ENCODE results near the gene BLM. TPM values are rescaled to one million over a fixed set of nuclear protein-coding genes. Genes with fewer than 3 reads are reported as not detected.
A peak's percentile ranks its signal among the peaks of the same experiment; 100 is the strongest.

The BLM gene
- total and polyA plus RNA-seq, 2 of the 8 experiments (the other 6 are each of a cell fraction or from before 2014, with no cell fraction given) = 15.2 to 46.7 TPM

GRCh38 chr15:90838139-90838538, 121.0 kb downstream of the BLM start:
- H3K4me2 ChIP-seq (ENCODE audit: insufficient read depth in 1 of 2, low read depth in 2 of 2, low read length in 2 of 2) = no peak overlapping the region
- WGBS, 2 experiments (ENCODE audit: extremely low coverage in 1 of 2, insufficient coverage in 1 of 2, insufficient read length in 1 of 2, insufficient replicate concordance in 2 of 2, low coverage in 1 of 2, low lambda C conversion rate in 2 of 2, missing lambda C conversion rate in 1 of 2) = 94% methylated on average over 11 of the region's 15 CpGs; no CpG with 5 or more reads in 1 of the 2 experiments
- H3K27me3 ChIP-seq (replicated peaks in 1 of 4; ENCODE audit: control insufficient read depth in 3 of 4, extremely low read depth in 1 of 4, insufficient read depth in 3 of 4, low read length in 3 of 4) = no peaks in the 10 kb centered on the region; a peak in 1 of 7 replicates
- no peaks in the 10 kb centered on the region for H3K79me2 ChIP-seq (ENCODE audit: control insufficient read depth in 1 of 2, insufficient read depth in 2 of 2, low read length in 2 of 2)
- ChIA-PET CTCF (ENCODE audit: partially characterized antibody) (interaction anchor here (2.6 kb wide), 1 partner anchor 95 kb away, joined by 15 read pairs; the partner anchor contains the start of gene HDDC3), POLR2A (ENCODE audit: partially characterized antibody) (interaction anchor here (0.7 to 1.4 kb wide), 4 partner anchors 13 to 94 kb away, joined by 3 read pairs; no protein-coding TSS in a partner anchor)
- H3K4me1 ChIP-seq (replicated peaks in 1 of 4; ENCODE audit: control insufficient read depth in 3 of 4, insufficient read depth in 4 of 4, low read length in 3 of 4) = peaks cover 6 to 21% (median 18%) of the 10 kb centered on the region in 4 experiments
- H4K20me1 ChIP-seq (replicated peaks in 1 of 2; ENCODE audit: control insufficient read depth in 1 of 2, insufficient read depth in 2 of 2, low read length in 2 of 2) = no peaks in the 10 kb centered on the region
- peak overlapping the region; percentile 13; the same call in 1 of the 2 replicates for H3K18ac ChIP-seq (ENCODE audit: extremely low read depth, low read length)
- H3K14ac ChIP-seq (ENCODE audit: insufficient read length) = no peak overlapping the region
- H2BK120ac ChIP-seq (replicated peaks; ENCODE audit: low read depth, low read length) = peak overlapping the region; percentile 64
- peak overlapping the region; percentile 85; the same call in 1 of the 2 replicates for H2BK5ac ChIP-seq (ENCODE audit: low read depth, low read length)
- FAIRE-seq = no peak
- H3K4ac ChIP-seq (replicated peaks; ENCODE audit: insufficient read length, low read depth, low read length) = no peak overlapping the region
- H3K36me3 ChIP-seq (ENCODE audit: control insufficient read depth in 2 of 4, insufficient read depth in 4 of 4, low read length in 3 of 4) = no peaks in the 10 kb centered on the region
- no peaks in the 10 kb centered on the region for H3K9me3 ChIP-seq (ENCODE audit: insufficient read depth in 2 of 2, low read depth in 1 of 2, low read length in 1 of 2)
- H3K27ac ChIP-seq (ENCODE audit: low read depth, low read length) = no peak overlapping the region
- no peaks in the 10 kb centered on the region for H3K23me2 ChIP-seq (ENCODE audit: low read depth, low read length)
- no peak overlapping the region for H4K5ac ChIP-seq (ENCODE audit: insufficient read length, low read depth, low read length)
- peak overlapping the region; percentile 14; the same call in 1 of the 2 replicates for H4K8ac ChIP-seq (ENCODE audit: extremely low read depth, insufficient read depth, low read length)
- H3K79me1 ChIP-seq (ENCODE audit: low read depth, low read length) = no peaks in the 10 kb centered on the region
- no peak overlapping the region for H3K23ac ChIP-seq (ENCODE audit: insufficient read length)
- H2BK12ac ChIP-seq (ENCODE audit: low read depth, low read length) = peak overlapping the region; percentile 96; the same call in 1 of the 2 replicates
- no peak overlapping the region for H3K4me3 ChIP-seq (ENCODE audit: extremely low read depth in 1 of 4, insufficient read depth in 2 of 4, low read depth in 3 of 4, low read length in 4 of 4)
- H2BK20ac ChIP-seq (ENCODE audit: low read length) = peak overlapping the region; percentile 99; the same call in 1 of the 2 replicates
- DNase-seq (ENCODE audit: low read depth in 1 of 2, low spot score in 2 of 2) = no peak
- H3K56ac ChIP-seq (replicated peaks; ENCODE audit: insufficient read length, low read depth, low read length) = no peak overlapping the region
- H2BK15ac ChIP-seq (ENCODE audit: low read length) = peak overlapping the region; percentile 81; the same call in 1 of the 2 replicates
- H3K9ac ChIP-seq (replicated peaks in 1 of 4; ENCODE audit: extremely low read depth in 1 of 4, low read depth in 3 of 4, low read length in 3 of 4) = no peak overlapping the region
- peak overlapping the region; percentile 95 for H4K91ac ChIP-seq (replicated peaks; ENCODE audit: insufficient read length, low read length)
- H2AK5ac ChIP-seq (ENCODE audit: low read depth, low read length) = no peak overlapping the region
- no peak overlapping the region for H2AFZ ChIP-seq (ENCODE audit: low read length)
- TF ChIP-seq SAP30 (IDR thresholded peaks at IDR 0.05; ENCODE audit: insufficient read depth, insufficient replicate concordance, low read length) = no peak
- TF ChIP-seq PHF8 (conservative IDR thresholded peaks at IDR 0.05; ENCODE audit: low read depth, low read length) = no peak
- TF ChIP-seq TAF7 (optimal IDR thresholded peaks at IDR 0.05; ENCODE audit: borderline replicate concordance, low read depth, low read length) = no peak
- TF ChIP-seq BRCA1 (IDR thresholded peaks at IDR 0.05; ENCODE audit: low read depth, low read length) = no peak
- TF ChIP-seq YY1 (IDR thresholded peaks at IDR 0.05; ENCODE audit: low read depth, low read length) = no peak
- no peak for TF ChIP-seq MAFK (IDR thresholded peaks at IDR 0.05; ENCODE audit: low read depth, low read length)
- no peak for TF ChIP-seq ASH2L (IDR thresholded peaks at IDR 0.05; ENCODE audit: low read length)
- TF ChIP-seq BACH1 (IDR thresholded peaks at IDR 0.05; ENCODE audit: low read length) = no peak
- no peak for TF ChIP-seq SIRT6 (IDR thresholded peaks at IDR 0.05; ENCODE audit: low read length)
- no peak for TF ChIP-seq MAX (IDR thresholded peaks at IDR 0.05)
- TF ChIP-seq EZH2 (IDR thresholded peaks at IDR 0.05; ENCODE audit: low read depth, low read length, severe bottlenecking) = no peak
- no peak for TF ChIP-seq ATF3 (IDR thresholded peaks at IDR 0.05; ENCODE audit: insufficient read depth, low read depth, low read length)
- TF ChIP-seq SP2 (IDR thresholded peaks at IDR 0.05; ENCODE audit: low read length) = no peak
- no peak for TF ChIP-seq NRF1 (IDR thresholded peaks at IDR 0.05; ENCODE audit: low read depth, low read length)

All from H1 (cell line).